ENCODE data around the gene ARHGAP44. TPM values are rescaled to one million over a fixed set of nuclear protein-coding genes. Genes with fewer than 3 reads are reported as not detected.
"Not testable (repeated sequence)": the region's sequence is repeated elsewhere in the genome, so short reads cannot be mapped to it uniquely, and the experiment has no call there.

ARHGAP44 gene
- polyA plus RNA-seq, 1 donor from 2014 or later: 5.9 TPM

GRCh38 chr17:12974005-12974531 is 184.8 kb downstream of the ARHGAP44 start:
- H3F3A ChIP-seq (ENCODE audit: insufficient read depth, low read length, poor library complexity, severe bottlenecking): no peaks in the 10 kb centered on the region
- no peak overlapping the region for H3K27ac ChIP-seq (ENCODE audit: low read length)
- no peaks in the 10 kb centered on the region for H3K9me3 ChIP-seq (ENCODE audit: low read length)
- no peak overlapping the region for H3K4me2 ChIP-seq (ENCODE audit: low read length)
- no peak overlapping the region for H3K4me3 ChIP-seq (ENCODE audit: low read length)
- TF ChIP-seq POLR2AphosphoS5 (IDR thresholded peaks at IDR 0.05): no peak
- no peaks in the 10 kb centered on the region for H3K36me3 ChIP-seq (ENCODE audit: insufficient read depth, low read length)
- H3K79me2 ChIP-seq (replicated peaks; ENCODE audit: insufficient read depth, low read length): no peaks in the 10 kb centered on the region
- H3K9ac ChIP-seq (ENCODE audit: low read length): no peak overlapping the region
- no peaks in the 10 kb centered on the region for H3K27me3 ChIP-seq (ENCODE audit: insufficient read depth, low read depth, low read length)
- no peaks in the 10 kb centered on the region for H4K20me1 ChIP-seq (ENCODE audit: insufficient read depth)
- no peak overlapping the region for H2AFZ ChIP-seq (ENCODE audit: low read depth, low read length)
- no peaks in the 10 kb centered on the region for H3K9me2 ChIP-seq (ENCODE audit: insufficient read depth, low read length)

- Histone ChIP-seq H3K4me2 (ENCODE audit: low read length) (no peak overlapping the region), H3K9ac (ENCODE audit: low read length) (no peak overlapping the region), H3K27ac (ENCODE audit: low read length) (no peak overlapping the region), H3K4me3 (ENCODE audit: low read length) (no peak overlapping the region), H2AFZ (ENCODE audit: low read depth, low read length) (no peak overlapping the region), H3K9me2 (ENCODE audit: insufficient read depth, low read length) (no peaks in the 10 kb centered on the region), H4K20me1 (ENCODE audit: insufficient read depth) (no peaks in the 10 kb centered on the region), H3F3A (ENCODE audit: insufficient read depth, low read length, poor library complexity, severe bottlenecking) (no peaks in the 10 kb centered on the region), H3K9me3 (ENCODE audit: low read length) (no peaks in the 10 kb centered on the region), H3K27me3 (ENCODE audit: insufficient read depth, low read depth, low read length) (no peaks in the 10 kb centered on the region), H3K36me3 (ENCODE audit: insufficient read depth, low read length) (no peaks in the 10 kb centered on the region), H3K79me2 (replicated peaks; ENCODE audit: insufficient read depth, low read length) (no peaks in the 10 kb centered on the region)
- TF ChIP-seq MXI1 (conservative IDR thresholded peaks at IDR 0.05; ENCODE audit: poor library complexity, severe bottlenecking) (no peak), CTCF (IDR thresholded peaks at IDR 0.05; ENCODE audit: poor library complexity, severe bottlenecking) (no peak), TAF1 (IDR thresholded peaks at IDR 0.05; ENCODE audit: low read depth) (no peak), SMC3 (conservative IDR thresholded peaks at IDR 0.05; ENCODE audit: poor library complexity) (no peak), RAD21 (conservative IDR thresholded peaks at IDR 0.05) (no peak), REST (IDR thresholded peaks at IDR 0.05; ENCODE audit: borderline replicate concordance) (no peak)
These were observed 187.9 kb downstream of the ARHGAP44 start for GRCh38 chr17:12977008-12977751.

- not testable (repeated sequence) for H3F3A ChIP-seq (ENCODE audit: insufficient read depth, low read length, poor library complexity, severe bottlenecking); H2AFZ ChIP-seq (ENCODE audit: low read depth, low read length); H3K4me2 ChIP-seq (ENCODE audit: low read length); H3K36me3 ChIP-seq (ENCODE audit: insufficient read depth, low read length); H3K27ac ChIP-seq (ENCODE audit: low read length); H3K79me2 ChIP-seq (replicated peaks; ENCODE audit: insufficient read depth, low read length); H3K9me3 ChIP-seq (ENCODE audit: low read length); H3K4me3 ChIP-seq (ENCODE audit: low read length); H3K9ac ChIP-seq (ENCODE audit: low read length); H3K27me3 ChIP-seq (ENCODE audit: insufficient read depth, low read depth, low read length); H4K20me1 ChIP-seq (ENCODE audit: insufficient read depth); H3K9me2 ChIP-seq (ENCODE audit: insufficient read depth, low read length)
These were observed 189.5 kb downstream of the ARHGAP44 start for GRCh38 chr17:12978787-12979186.
